ENCODE measurements around the gene CCDC126. TPM values are rescaled to one million over a fixed set of nuclear protein-coding genes. Genes with fewer than 3 reads are reported as not detected.

CCDC126 gene
- total and polyA plus RNA-seq, 12 donors: 1.7 to 48.0 (median 10.9) TPM

GRCh38 chr7:23658831-23659427, 61.7 kb downstream of the CCDC126 start:
- Histone ChIP-seq H3K27me3 (no peaks in the 10 kb centered on the region), H3K36me3 (replicated peaks in 1 of 2) (no peaks in the 10 kb centered on the region), H3K9me3 (replicated peaks in 1 of 3) (peaks cover 0 to 5% (median 0%) of the 10 kb centered on the region in 3 donors), H3K4me1 (replicated peaks in 1 of 2) (no peaks in the 10 kb centered on the region), H3K4me3 (no peak overlapping the region), H3K27ac (no peak overlapping the region)
- intact Hi-C loops (cut with DNase I): no loop called here
- no peak for DNase-seq
- TF ChIP-seq CTCF (IDR thresholded peaks at IDR 0.05): no peak
- TF ChIP-seq POLR2A (IDR thresholded peaks at IDR 0.05): no peak
- 77 to 86% (median 78%) methylated on average over 7 of the region's 7 CpGs for WGBS, 4 donors

GRCh38 chr7:23661385-23661784, 64.2 kb downstream of the CCDC126 start:
- intact Hi-C loops (cut with DNase I): no loop called here
- TF ChIP-seq CTCF (IDR thresholded peaks at IDR 0.05): no peak
- 80 to 89% (median 85%) methylated on average over 3 of the region's 3 CpGs for WGBS, 4 donors
- Histone ChIP-seq H3K9me3 (replicated peaks in 1 of 3) (no peaks in the 10 kb centered on the region), H3K27me3 (no peaks in the 10 kb centered on the region), H3K27ac (no peak overlapping the region), H3K36me3 (replicated peaks in 1 of 2) (no peaks in the 10 kb centered on the region), H3K4me3 (no peak overlapping the region), H3K4me1 (replicated peaks in 1 of 2) (no peaks in the 10 kb centered on the region)
- no peak for DNase-seq

- 79 to 87% (median 81%) methylated on average over 6 to 8 of the region's 8 CpGs for WGBS, 4 donors
- no peak for TF ChIP-seq CTCF (IDR thresholded peaks at IDR 0.05)
- TF ChIP-seq POLR2A (IDR thresholded peaks at IDR 0.05): no peak
- intact Hi-C loops (cut with DNase I): no loop called here
Observed at GRCh38 chr7:23662124-23662983, 65.2 kb downstream of the CCDC126 start.

GRCh38 chr7:23662984-23663313, 65.8 kb downstream of the CCDC126 start:
- intact Hi-C loops (cut with DNase I): no loop called here

More at GRCh38 chr7:23662124-23662983, 65.2 kb downstream of the CCDC126 start:
- Histone ChIP-seq H3K27ac (no peak overlapping the region), H3K4me3 (no peak overlapping the region), H3K36me3 (replicated peaks in 1 of 2) (no peaks in the 10 kb centered on the region), H3K9me3 (replicated peaks in 1 of 3) (no peaks in the 10 kb centered on the region), H3K4me1 (replicated peaks in 1 of 2) (no peaks in the 10 kb centered on the region), H3K27me3 (no peaks in the 10 kb centered on the region)
- DNase-seq: no peak

More at GRCh38 chr7:23662984-23663313, 65.8 kb downstream of the CCDC126 start:
- 87 to 92% (median 92%) methylated on average over 2 of the region's 2 CpGs for WGBS, 4 donors
- H3K27me3 ChIP-seq: no peaks in the 10 kb centered on the region
- no peak overlapping the region for H3K4me3 ChIP-seq
- no peaks in the 10 kb centered on the region for H3K4me1 ChIP-seq (replicated peaks in 1 of 2)
- DNase-seq: no peak
- no peaks in the 10 kb centered on the region for H3K36me3 ChIP-seq (replicated peaks in 1 of 2)
- no peak for TF ChIP-seq CTCF (IDR thresholded peaks at IDR 0.05)
- no peak for TF ChIP-seq POLR2A (IDR thresholded peaks at IDR 0.05)
- no peaks in the 10 kb centered on the region for H3K9me3 ChIP-seq (replicated peaks in 1 of 3)
- H3K27ac ChIP-seq: no peak overlapping the region
